NCI-H1092 treated with DMSO at 0.1 percent for 48 hours (cell line): ENCODE measurements around the gene ARMH2.

ENCODE experiments used
- DNase-seq: peaks from one replicate; lab custom pipeline; 2025; lab: John Stamatoyannopoulos, UW

ARMH2 gene

DNA sequence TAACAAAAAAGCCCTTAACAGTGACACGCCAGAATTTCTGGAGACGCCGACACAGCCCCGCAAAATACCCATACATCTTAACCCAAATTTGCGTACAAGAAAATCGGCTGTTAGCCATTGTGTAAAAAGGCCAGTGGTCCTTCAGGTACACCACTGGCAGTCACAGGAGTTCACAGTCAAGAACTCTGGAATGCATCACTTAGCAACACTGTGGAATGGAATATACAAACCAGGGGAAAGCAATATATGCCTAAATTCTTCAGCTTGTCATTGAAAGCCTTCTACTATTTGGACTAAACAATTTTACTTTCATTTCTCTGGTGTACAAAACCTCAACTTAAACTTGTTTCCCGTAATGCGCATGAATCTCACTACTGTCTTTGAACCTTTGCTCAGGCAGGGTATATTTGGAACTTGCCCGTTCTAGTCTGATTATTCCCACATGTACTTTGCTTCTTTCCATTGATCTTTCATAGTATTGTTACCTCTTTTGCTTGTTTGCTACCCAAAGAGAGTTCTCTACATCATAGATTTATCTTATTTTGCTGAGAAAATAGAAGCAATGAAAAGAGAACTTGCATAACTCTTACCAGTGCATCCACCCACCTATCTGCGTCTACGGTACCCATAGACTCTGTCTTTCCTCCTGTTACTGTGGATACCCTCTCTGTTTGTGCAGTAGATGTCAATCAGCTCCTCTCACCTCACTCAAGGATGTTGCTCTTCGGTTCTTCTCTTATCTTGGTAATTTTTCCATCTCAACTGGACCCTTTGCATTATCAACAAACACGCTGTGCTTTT, at the start of gene ARMH2:
Gene ARMH2, minus strand, starts transcription at position 178 of the 801 bp plus-strand sequence. Its CDS starts 60 bp downstream, at position 118.
- no peak for DNase-seq

DNA sequence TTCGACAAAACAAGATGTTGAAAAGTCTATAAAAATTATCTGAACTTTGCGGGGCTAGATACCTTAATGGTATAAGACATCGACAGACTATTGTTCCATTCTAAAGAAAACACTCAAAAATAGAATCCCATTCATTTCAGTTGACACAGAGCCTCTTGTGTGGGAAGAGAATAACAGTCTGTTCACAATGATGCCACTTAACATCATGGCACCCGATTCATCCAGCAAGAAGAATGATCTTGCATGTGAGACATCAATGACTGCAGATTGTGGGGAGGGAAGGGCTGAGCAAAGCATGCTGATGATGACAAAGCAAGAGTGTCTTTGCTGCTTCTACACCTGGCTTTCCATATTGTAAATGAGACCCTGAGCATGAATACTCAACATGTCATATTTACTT, 49.7 kb upstream of the ARMH2 start:
- DNase-seq: no peak

DNA sequence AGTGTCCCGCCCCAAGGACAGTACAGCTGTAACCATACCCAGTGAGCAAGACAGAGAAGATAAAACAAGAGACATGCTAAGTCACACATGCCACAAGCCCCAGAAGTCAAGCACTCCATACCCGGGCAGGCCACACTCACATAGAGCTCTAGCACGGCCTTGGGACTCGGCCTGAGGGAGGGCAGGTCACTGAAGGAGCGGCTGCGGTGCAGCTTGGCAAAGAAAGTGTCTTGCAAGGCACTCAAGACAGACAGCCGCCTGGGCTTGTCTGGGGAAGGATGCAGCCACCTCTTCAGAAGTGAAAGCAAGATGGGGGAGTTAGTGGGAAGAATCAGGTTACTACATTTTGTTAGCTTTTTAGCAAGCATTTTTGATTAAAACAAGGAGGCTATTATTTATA, 48.7 kb upstream of the ARMH2 start:
- no peak for DNase-seq

DNA sequence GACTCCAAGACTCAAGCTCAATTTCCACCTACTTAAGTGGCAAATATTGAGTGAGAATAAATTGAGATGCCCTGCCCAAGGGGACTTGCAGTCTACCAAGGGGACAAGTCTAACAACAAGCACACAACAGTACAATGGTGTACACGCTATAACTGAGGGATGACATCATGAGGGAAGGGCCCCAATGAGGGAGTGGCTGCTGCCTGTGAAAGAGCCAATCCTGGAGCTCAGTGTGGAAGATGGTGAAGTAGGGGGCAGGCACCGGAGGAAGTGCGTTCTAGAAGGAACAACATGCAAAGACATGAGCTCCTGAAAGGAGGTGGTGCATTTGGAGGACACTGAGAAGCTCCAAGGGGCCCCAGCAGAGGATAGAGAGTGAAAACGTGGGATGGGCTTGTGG, 46.9 kb upstream of the ARMH2 start:
- no peak for DNase-seq

DNA sequence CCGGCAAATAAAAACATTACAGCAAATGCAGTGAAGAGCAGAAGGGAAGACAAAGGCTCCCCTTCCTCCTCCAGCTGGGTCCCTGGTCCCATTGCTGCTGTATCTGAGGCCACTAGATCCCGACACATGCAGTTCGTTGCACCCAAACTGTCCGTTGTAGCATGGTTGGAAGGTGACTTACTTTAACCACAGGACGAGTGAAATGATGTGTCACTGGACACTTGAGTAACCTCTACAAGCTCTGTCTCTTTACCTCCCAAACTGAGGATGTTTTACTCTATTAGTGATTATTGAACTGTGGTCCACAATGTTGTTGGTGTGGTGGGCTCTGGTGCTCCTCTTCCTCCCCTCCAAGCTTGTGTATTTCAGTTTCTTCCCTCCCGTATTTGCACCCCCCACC, 46.2 kb upstream of the ARMH2 start:
- no peak for DNase-seq

DNA sequence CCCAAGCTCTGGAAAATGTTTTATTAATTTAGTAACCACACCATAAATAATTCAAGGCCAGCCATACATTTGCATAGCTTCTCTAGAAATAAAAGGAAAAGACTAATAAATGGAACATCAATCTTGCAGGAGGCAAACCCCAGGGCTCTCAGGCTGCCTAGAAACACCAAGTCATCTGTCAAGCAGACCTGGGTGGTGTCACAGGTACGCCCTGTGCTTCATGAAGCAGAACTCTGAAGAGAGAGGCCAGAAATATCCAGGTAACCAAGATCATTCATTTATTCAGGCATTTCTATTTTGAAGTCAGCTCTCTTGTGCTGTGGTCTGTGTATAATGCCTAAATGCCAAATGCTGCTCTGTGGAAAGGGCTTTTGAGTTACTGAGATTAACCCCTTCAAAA, 45.3 kb upstream of the ARMH2 start:
- DNase-seq: no peak

DNA sequence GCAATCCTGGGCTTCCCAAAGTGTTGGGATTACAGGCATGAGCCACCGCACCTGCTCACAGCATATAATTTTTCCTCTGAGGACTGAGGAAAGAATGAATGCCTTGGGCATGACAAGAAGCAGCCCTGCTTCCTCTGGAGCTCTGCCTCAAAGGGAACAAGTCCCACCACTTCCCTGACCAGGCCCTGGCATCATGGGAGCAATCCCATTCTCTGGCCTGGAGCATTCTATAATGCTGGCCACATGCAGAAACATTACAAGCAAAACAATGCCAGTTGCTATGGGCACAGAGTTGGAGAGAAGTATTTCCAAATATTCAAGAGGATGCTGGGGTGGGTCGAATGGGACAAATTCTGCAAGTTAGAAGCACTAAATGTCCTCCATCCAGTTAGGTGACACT, 41.5 kb upstream of the ARMH2 start:
- DNase-seq: no peak

DNA sequence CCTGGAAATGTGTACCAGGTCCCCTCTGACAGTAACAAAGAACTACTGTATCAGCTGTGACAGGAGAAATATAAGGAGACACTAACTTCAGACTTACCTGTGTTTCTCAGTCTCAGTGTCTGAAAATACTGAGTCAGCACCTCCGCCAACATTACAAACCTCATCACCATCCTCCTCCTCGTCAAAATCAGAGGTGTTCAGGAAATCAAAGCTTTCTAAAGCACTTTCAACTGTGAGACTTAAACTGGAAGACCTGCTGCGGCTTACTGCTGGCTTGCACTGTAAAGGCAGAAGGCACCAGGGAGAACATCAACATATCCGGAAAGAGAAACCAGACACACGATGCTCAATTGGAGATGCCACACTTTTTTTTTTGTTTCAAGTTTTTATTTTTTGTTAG, 40.3 kb upstream of the ARMH2 start:
- no peak for DNase-seq

DNA sequence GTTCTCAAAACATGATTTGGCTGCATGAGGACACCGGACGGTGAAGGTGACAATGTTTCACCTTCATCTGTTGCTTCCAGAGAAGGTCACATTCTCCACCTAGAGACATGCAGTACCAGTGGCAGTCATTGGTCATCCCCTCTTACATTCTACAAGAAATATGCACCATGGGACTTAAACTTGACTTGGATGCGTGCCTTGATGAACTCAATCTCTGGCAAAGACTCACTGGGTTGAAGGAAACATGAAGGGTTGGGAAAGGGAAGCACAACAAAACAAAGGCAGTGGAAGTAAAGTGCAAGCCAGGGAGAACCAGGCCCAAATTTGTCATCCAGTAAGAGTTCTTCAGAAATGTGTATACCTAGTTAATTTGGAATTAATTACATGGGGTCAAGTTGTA, 39.4 kb upstream of the ARMH2 start:
- DNase-seq: no peak

DNA sequence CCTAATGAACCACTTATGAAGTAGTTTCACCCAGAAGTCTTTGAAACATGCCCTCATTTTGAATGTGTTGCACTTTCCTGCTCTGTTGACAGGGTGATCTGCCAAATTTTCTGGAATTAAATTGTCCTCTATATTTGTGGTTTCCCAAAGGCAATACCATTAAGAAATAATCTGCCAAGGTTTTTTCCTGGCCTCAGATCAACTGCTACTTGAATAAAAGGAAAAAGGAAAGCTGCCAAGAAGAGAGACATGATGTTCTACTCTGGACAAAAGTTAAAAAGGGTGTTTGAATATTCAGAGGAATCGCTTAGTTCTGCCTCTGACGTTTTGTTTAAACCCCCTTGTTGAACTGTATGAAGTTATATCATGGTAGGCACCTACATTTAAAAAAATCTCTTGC, 37.4 kb upstream of the ARMH2 start:
- DNase-seq: peak; percentile 2

DNA sequence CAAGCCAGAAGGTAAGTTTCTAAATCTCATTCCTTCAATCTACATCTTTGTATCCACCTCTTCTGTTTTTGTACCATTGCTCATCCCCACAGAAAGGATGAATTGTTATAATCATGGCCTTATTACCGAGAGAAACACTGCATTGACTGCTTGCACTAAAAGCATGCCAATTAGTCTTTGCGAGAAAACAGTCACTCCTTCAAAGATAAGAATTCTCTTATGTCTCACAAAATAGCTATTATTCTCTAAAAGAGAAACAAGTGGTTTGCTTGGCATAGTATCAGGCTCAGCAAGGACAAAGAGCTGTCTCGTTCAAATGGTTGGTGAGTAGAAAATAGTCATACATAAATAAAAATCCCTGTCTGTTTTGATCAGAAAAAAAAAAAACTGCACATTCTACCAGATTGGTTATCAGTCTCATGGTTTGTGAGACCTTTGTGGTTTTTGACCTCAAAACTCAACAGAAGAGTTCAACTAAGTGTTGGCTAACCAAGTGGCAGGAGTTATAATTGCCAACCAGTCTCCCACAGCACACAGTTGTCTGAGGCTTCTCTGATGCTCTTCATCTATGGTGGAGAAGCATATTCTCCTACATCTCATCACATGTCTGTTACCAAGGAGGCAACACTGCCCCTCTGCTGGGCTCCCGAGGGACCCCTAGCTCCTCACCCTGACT, 35.1 kb upstream of the ARMH2 start:
- DNase-seq: no peak

DNA sequence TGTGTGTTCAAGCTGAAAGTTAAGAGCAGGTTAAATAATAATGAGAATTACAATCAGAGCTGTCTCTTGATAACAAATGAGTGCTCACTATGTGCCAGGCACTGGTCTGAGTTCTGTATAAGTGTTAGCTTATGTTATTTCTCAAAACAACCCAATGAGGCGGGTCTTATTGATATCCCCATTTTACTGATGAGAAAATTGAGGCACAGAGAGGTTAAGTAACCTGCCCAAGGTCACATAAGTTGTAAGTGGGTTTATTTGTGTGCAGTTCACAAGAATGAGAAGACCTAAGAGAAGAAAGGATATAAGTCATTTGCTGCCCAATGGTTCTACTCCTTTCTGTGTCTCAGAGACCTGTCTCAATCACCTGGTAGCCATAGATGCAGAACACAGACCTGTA, 34.1 kb upstream of the ARMH2 start:
- no peak for DNase-seq

DNA sequence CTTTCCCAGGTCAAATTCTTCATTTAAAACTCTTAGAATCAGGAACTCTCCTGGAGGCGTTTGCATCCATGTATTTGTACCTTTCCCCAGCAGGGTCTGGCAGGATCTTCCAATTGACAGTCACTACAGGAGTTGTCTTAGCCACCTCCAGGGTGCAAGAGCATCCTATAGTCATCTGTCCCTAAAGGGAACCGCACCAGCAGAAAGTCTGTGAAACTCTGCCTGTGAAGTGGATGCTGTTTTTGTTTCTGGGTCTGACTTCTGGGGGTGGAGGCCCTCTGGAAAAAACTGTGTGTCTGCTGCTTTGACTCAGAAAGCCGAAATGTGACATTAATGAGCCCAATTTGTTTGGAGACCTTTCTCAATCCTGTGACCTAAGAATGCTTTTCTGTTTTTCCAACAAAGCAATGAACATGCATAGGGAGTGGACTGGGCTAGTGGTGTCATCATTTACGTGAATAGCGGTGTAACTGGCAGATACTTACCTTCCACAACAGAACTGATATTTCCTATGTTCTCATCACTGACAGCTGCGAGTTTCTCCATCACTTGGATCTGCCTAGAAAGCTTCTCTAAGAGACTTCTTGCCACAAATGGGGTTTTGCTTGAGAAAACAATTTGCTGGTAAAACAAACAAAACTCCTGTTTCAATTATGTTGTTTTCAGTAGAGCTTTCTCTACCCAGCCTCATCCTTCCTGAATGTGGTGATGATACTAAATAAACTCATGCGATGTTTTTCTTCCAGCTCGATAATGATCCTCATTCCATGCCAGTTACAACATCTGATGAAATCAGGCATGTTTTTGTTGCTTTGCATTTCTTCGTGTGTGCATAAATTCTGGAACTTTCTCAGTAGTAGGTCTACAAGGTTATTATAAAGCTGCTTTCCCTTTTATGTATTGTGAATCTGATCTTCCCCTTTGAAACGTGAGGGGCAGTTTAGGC, 33.3 kb upstream of the ARMH2 start:
- no peak for DNase-seq

DNA sequence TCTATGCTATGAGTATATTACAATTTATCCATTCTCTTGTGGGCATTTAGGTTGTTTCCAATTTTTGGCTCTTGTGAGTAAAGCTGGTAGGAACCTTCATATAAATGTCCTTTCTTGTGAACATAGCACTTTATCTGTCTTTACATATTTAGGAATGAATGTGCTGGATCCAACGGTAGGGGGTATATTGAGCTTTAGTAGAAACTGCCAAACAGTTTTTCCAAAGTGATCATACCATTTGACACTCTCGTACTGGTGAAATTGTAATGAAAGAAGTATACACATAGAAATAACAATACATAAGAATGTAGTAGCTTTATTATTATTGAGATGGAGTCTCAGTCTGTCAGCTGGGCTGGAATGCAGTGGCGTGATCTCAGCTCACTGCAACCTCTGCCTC, 30.9 kb upstream of the ARMH2 start:
- no peak for DNase-seq

DNA sequence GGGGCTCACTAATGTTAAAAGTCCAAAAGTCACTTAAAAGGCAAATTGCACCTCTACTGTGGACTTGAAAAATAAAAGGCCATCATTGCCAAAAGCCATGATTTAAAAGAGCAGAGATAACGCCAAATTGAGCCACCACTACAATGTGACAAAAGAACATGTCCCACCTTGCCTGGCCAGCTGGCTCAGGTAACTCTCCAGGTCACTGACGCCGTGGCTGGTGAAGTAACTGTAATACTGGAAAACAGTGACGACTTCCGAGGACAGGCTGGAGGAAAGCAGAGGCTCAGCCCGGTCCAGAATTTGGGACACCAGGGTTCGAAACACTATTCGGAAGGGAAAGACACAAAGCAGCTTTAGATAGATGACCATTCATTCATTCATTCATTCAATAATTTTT, 29.3 kb upstream of the ARMH2 start:
- no peak for DNase-seq

DNA sequence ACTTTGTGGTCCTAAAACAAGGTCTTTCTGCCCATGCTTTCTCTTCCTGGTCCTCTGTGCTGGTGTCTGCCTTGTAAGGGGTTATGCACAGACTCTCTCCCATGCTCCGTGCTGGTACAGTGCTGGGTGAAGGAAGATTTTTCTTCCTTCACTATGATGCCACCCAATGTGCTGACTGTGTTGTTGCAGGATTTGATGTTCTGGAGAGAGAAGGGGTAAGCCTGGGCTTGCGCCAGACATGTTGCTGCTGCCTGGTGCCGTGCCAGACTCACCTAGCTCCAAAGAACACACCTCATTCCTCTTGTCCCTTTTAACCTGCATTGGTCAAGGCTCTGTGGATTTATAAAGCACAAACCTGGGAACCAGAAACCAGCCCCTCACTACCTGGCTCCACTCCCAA, 28.4 kb upstream of the ARMH2 start:
- no peak for DNase-seq

DNA sequence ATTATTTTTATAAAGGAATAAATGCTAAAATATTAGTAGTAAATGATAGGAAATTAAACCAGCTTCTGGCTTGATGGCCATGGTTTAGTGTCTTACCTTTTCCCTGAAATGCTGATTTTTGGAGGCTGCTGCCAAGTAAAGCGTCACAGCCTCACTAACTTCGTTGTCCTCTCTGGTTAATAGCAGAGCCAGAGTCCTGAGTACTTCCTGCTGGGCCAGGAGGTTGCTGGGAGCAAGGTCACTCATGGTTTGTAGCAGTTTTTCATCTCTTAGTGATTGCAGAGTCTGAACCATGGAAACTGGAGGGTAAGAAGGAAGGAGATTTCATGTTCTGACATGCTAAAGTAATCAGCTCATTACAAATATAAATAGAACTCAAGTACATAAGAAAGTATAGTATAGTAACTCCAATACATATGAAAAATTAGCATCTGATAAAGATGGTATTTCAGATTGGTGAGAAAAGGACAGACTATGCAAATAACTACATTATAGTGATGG, 26.5 kb upstream of the ARMH2 start:
- no peak for DNase-seq

DNA sequence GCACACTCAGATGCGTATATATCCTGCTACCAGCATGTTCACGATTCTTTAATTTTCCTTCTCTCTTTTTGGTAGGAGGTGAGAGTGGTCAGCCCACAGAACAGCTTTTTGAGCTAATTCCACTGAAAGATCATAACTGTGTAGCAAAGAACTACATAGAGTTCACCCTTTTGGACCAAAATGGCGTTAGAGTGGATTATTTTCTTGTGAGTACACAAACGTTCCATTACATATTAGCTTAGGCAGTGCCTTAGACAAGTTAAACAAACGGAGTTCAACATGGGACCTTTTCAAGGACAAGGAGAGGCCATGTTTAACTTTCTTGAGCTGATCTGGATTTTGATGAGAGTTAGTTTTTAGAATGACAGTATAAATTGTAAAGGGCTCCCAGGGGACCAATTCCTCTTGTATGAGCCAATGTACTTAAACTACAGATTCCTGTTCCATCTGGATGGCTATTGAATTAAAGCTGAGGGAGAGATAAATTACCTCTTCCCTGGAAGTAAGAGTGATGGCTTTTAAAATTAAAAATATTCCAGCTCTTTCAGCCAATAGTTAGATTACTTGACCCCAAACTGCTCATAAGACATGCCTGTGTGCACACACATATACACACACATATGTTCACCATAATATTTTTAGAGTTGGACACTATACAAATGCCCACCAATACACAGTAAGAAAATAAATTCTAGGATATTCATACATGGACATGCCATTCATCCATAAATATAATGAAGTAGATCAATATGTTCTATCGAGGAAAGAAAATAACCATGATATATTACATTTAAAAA, 25.6 kb upstream of the ARMH2 start:
- no peak for DNase-seq

DNA sequence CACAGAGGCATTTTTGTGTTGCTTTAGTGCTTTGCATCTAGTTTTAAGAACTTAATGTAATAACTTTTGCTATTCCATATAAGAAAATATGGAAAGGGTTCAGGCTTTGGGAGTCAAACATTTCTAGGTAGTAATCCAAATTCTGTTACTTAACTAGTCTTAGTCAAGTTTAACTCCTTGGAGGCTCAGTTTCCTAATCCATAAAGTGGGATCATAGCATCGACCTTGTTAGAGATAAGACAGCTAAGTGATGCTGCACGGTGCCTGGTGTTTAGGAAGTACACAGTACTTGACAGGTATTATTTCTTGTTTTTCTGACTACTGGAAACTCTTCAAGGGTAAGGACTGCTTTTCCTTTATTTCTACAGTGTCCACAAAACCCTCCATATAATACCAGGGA, 24.5 kb upstream of the ARMH2 start:
- DNase-seq: no peak

DNA sequence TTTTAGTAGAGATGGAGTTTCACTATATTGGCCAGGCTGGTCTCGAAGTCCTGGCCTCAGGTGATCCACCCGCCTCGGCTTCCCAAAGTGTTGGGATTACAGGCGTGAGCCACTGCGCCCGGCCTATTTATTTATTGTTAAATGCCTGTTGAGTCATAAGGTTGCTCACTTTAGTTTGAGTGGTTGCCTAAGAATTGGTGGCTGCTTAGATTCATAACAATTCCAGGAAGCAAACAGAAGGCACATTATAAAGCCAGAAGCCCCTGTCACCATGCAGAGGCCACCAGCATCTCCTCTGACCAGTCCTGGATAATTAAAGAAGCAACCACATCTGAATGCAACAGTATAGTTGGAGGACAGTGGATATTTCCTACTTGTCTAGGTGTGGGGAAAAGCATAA, 24.0 kb upstream of the ARMH2 start:
- no peak for DNase-seq

DNA sequence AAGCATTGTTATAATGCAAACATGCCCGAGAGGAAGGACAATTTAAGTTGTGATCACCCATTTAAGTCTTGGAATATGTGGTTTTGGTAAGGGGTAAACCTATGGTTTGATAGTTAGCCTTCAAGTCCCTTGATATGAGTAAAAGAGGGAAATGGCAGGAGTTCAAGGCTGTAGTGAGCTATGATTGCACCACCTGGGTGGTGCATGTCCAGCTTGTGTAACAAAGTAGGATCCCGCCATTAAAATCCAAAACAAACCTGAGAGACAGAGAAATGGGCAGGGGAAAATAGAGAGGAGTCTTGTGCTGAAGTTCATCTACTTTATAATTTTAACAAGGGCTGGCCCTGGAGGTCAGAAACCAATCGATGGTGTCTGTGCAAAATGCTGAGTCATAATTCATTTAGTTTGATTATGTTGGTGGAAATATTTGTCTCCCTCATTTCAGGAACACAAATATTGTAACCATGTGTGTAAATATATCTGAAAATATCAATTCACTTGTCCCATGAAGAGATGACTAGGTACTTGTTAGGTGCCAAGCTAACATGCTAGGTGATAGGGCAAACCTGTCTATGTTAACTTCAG, 23.2 kb upstream of the ARMH2 start:
- no peak for DNase-seq
